ENCODE measurements around the gene SUN1. TPM values are rescaled to one million over a fixed set of nuclear protein-coding genes. Genes with fewer than 3 reads are reported as not detected.
"Not testable (repeated sequence)": the region's sequence is repeated elsewhere in the genome, so short reads cannot be mapped to it uniquely, and the experiment has no call there.

The SUN1 gene
- total RNA-seq, 1 donor, result 73.4 TPM

- TF ChIP-seq CTCF (IDR thresholded peaks at IDR 0.05; ENCODE audit: insufficient read depth, low read depth, low read length), result peak; percentile 94
- peak; percentile 64 for DNase-seq (ENCODE audit: low read depth)
- no peak overlapping the region for H3K4me3 ChIP-seq (ENCODE audit: low read depth, low read length)
Observed at GRCh38 chr7:786472-787255, 45.6 kb upstream of the SUN1 start.

- no peak for DNase-seq (ENCODE audit: low read depth)
- no peak for TF ChIP-seq CTCF (IDR thresholded peaks at IDR 0.05; ENCODE audit: insufficient read depth, low read depth, low read length)
- no peak overlapping the region for H3K4me3 ChIP-seq (ENCODE audit: low read depth, low read length)
Observed at GRCh38 chr7:787332-788240, 44.7 kb upstream of the SUN1 start.

GRCh38 chr7:791519-791918, 40.8 kb upstream of the SUN1 start:
- TF ChIP-seq CTCF (IDR thresholded peaks at IDR 0.05; ENCODE audit: insufficient read depth, low read depth, low read length), result no peak
- no peak for DNase-seq (ENCODE audit: low read depth)
- H3K4me3 ChIP-seq (ENCODE audit: low read depth, low read length), result no peak overlapping the region

GRCh38 chr7:794207-794606, 38.1 kb upstream of the SUN1 start:
- no peak for TF ChIP-seq CTCF (IDR thresholded peaks at IDR 0.05; ENCODE audit: insufficient read depth, low read depth, low read length)
- DNase-seq (ENCODE audit: low read depth), result no peak
- no peak overlapping the region for H3K4me3 ChIP-seq (ENCODE audit: low read depth, low read length)

GRCh38 chr7:794671-795329, 37.5 kb upstream of the SUN1 start:
- H3K4me3 ChIP-seq (ENCODE audit: low read depth, low read length), result no peak overlapping the region
- DNase-seq (ENCODE audit: low read depth), result no peak
- no peak for TF ChIP-seq CTCF (IDR thresholded peaks at IDR 0.05; ENCODE audit: insufficient read depth, low read depth, low read length)

- DNase-seq (ENCODE audit: low read depth); H3K4me3 ChIP-seq (ENCODE audit: low read depth, low read length): not testable (repeated sequence)
Observed at GRCh38 chr7:796434-797169, 35.7 kb upstream of the SUN1 start.
